GM18499 (cell line): ENCODE measurements around the gene KANSL1L.
"Not testable (repeated sequence)": the region's sequence is repeated elsewhere in the genome, so short reads cannot be mapped to it uniquely, and the experiment has no call there.

Experiments
- ATAC-seq: cut with Tn5 transposase; IDR thresholded peaks from one replicate; pipeline ENCODE4 v1.9.1; 2021; ENCODE audit warnings: moderate number of reproducible peaks; ENCODE audit not compliant: insufficient read depth, unreplicated experiment

KANSL1L gene, protein sequence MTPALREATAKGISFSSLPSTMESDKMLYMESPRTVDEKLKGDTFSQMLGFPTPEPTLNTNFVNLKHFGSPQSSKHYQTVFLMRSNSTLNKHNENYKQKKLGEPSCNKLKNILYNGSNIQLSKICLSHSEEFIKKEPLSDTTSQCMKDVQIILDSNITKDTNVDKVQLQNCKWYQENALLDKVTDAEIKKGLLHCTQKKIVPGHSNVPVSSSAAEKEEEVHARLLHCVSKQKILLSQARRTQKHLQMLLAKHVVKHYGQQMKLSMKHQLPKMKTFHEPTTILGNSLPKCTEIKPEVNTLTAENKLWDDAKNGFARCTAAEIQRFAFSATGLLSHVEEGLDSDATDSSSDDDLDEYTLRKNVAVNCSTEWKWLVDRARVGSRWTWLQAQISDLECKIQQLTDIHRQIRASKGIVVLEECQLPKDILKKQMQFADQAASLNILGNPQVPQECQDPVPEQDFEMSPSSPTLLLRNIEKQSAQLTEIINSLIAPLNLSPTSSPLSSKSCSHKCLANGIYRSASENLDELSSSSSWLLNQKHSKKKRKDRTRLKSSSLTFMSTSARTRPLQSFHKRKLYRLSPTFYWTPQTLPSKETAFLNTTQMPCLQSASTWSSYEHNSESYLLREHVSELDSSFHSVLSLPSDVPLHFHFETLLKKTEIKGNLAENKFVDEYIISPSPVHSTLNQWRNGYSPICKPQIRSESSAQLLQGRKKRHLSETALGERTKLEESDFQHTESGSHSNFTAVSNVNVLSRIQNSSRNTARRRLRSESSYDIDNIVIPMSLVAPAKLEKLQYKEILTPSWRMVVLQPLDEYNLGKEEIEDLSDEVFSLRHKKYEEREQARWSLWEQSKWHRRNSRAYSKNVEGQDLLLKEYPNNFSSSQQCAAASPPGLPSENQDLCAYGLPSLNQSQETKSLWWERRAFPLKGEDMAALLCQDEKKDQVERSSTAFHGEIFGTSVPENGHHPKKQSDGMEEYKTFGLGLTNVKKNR

DNA sequence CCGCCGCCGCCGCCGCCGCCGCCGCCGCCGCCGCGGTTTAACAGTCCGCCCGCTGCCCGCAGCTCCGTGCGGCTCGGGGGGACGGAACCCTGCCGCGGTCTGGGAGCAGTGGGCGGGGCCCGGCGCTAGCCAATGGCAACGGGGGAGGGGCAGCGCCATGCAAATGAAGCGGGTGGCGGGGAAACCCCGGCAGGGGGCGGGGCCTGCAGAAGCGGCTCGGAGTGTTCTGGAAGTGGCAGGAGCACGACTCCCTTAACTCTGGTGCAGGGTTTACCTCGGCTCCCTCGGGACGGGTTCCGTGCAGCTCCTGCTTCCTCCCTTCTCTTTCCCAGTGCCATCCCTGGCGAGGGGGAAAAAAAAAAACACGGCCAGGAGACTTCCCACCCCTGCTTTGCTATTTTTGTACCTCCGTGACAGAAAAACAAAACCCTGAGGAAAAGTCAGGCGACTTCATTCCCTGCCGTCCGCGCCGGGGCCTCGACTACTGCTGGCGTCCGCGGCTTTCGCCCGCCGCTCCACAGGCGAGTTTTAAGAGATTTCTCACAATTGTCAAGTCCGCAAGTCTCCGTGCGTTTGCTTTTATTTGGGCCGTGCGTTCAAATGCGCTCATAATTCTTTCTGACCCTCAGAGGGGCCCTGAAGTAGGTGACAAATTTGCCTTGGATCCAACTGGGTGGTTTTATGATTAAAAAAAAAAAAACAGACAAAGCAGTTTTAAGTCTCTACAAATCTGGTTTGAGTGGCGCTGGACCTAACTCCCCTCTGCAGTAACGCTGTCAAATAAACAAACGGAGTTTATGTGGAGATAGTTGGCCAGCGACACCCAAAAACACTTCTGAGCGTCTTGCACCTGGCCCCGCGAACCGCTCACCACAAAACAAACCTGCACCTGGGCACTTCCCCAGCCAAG lies at the start of gene KANSL1L:
KANSL1L (minus strand) TSS at position 101 of the 910 bp plus-strand sequence. CDS start 16,827 bp downstream, outside the sequence.
- peak; percentile 31 for ATAC-seq

DNA sequence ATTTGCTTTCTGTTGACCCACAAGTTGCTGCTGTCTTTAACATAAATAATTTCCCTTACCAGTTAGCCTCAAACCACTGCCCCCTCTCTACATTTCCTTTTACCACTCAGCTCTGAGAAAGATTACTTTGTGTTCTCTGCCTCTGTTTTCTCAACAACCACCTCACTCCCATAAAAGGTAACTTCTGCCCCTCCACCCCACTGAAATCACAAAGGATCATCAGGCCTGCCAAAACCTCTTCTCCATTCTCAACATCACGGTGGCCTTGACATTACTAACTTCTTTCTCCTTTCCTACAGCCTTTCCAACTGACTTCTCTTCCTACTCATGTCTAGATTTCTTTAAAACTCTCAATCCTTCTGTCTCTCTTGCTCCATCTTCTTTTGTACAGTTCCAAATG lies 43.9 kb upstream of the KANSL1L start:
- no peak for ATAC-seq

DNA sequence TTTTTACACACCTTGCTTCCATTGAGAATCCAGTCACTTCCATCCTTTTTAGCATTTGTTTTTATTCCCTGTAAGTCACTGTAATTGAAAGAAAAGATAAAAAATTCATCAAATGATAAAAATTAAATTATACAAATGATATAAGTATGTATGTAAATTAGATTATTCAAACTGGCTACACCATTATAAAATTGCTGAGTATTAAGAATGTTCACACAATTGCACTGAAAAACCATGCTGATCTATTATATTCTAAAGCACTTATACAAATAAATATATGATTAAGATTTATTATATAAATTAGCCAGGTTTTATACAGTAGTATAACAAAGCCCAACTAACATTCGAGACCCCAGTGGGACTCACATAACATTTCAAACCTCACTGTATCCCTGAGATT lies 39.0 kb upstream of the KANSL1L start:
- no peak for ATAC-seq

DNA sequence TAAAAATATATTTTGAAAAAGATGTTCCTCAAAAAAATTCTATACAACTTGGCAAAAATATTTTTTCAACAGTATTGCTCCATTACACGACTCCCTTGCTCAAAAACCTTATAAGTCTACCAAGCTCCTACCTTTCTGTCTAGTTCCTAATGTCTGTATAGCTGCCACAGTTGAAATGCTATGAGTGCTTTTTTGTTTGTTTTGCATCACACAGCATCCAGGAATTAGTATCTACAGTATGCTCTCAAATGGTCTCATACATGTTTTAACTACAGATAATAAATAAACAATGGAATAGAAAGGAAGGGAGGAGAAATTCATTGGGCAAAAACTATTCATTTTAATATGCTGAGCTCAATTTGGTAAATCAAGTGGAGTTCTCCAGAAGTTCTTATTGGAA lies 36.7 kb upstream of the KANSL1L start:
- no peak for ATAC-seq

DNA sequence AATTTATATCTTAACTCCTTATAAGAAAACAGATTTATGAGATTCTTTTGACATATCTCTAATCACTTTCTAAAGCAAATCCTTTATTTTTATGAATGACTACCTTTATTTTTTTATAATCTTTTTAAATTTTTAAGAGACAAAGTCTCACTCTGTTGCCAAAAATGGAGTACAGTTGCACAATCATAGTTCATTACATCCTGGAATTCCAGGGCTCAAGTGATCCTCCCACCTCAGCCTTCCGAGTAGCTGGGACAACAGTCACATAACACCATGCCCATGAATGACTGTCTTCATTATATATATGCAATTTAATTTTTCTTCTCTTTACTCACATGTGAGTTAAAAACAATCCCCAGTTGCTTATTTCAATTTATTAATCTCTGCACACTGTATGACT lies 32.3 kb upstream of the KANSL1L start:
- ATAC-seq, result no peak

DNA sequence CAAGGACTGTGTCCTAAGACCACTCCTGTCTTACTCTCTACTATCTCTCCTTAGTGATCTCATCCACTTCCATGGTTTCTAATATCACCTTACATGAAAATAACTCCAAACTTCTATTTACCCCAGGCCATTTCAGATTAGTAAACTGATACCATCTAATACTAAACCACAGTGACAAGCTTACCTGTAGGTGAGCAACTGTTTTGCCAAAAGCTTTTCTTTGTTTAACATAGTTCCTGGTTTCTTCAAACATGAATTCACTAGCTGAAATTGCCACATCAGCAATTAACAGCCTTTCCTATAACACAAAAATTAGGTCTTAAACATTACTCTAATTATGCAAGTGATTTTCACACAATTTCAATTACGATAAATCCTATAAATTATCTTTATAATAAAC lies 31.9 kb upstream of the KANSL1L start:
- ATAC-seq, result no peak

DNA sequence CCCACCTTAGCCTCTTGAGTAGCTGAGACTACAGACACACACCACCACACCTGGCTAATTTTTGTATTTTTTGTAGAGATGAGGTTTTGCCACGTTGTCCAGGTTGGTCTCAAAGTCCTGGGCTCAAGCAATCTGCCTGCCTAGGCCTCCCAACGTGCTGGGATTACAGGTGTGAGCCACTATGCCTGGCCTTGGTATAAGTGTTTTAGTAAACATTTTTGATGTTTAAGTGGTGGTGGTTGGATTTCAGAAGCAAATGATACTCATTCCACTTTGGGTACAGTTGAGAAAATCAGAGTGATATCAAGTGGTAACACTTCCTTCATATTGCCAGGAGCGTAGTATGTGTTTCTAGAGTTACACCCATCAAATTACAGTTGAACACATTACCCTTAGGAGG lies 28.6 kb upstream of the KANSL1L start:
- ATAC-seq, result no peak

DNA sequence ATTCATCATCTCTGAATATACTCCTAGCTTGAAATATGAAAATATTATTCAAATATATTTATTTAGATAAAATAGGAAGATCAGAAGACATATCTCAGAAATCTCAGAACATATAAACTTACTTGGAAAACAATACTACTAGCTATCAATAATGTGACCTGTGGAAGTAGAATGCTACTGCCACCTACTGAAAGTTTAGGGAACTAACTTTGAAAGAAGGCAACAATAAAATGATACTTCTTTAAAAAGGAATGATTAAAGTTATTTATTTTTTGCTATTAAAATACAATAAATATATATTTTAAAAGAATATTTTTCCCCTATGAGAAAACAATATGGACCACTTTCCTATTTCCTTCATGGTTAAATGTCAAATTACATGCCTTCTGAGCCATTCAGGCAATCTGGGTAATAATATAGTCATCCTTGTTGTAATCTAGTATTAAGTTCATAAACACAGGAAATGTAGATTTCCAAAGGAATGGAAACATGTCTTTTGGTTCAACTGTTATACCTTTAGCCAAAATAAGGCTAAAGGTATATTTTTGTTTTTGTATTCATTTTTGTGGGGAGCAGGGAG lies 28.1 kb upstream of the KANSL1L start:
- ATAC-seq, result no peak

DNA sequence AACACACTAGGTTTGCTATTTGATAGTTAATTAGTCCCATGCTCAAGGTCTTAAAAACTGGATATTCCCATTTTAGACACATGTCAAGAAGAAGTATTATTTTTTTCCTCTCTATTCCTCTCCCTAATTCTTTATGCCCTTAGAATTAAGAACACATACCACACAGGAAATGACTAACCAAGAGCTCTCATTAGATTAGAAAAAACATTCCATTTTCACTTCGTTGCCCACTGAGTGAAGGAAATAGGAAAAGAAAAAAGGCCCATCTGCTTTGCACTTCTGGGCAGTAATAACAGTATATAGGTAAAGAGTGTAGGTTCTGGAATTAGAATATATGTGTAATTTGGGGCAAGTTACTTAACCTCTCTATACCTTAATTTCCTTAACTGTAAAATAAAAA lies 27.1 kb upstream of the KANSL1L start:
- no peak for ATAC-seq

DNA sequence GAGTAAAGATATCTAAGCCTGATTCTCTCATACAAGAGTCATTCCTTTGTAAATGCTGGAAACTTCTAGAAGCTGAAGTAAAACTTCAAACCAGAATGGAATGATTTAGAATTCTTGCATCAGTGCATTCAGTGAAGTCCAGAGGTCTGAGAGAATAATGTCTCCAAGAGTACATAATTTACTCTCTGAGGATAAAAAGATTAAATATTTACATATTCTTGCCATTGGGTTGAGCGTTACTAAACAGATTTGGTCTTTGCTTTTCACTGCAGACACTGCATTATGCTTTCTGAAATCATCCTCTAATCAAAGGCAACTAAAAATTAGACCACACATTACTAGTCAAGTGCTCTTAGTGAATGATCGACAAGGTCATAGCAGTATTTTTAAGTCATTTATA lies 26.5 kb upstream of the KANSL1L start:
- ATAC-seq, result no peak

DNA sequence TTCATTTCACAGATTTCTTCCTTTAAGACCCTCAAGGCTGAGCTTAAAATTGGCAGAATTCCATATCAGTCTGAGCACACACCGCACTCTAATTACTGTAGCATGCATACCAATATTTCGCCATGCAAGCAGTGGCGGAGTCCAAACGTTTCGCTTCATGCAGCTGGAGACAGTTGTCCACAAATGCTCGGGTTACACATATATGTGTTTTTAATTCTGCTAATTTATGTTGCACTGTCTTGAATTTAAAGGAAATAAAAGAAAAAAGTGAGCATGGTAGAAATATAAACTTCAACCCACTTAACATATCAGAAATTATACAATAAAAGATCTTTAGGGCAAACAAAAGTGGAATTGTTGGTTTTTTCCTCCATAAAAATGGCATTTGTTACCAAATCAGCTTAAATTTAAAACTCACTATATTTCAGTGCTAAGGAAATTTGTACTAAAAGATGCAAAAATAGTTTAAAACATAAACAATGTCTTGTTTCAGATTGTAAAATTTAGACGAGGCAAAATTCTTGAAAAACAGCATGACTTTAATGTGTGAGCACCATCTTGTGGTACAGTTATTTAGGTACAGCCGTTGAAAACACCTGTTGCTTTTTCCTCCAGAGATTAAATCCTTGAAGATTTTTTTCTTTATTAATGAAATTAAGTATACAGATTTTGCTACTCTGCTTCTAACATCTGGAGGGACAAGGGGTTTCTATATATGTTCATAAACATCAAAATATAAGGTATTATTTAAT lies 24.1 kb upstream of the KANSL1L start:
- ATAC-seq, result no peak

DNA sequence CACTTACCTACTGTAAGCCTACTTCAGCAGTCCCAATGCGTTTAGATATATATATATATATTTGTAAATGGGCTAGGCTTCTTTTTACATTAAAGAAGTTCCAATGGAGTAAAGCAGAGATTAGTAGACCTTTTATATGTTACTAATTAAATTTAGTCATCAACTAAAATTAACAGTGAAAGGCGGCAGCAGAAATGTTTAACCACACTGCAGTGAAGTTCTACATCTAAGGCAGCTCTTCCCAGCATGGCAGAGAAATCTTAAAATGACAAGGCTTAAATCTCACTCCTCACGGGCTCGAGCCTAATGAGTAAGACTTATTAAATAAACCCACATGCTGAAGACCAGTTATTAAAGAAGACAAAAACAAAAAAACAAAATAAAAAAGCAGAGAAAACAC lies 19.1 kb upstream of the KANSL1L start:
- ATAC-seq, result no peak

DNA sequence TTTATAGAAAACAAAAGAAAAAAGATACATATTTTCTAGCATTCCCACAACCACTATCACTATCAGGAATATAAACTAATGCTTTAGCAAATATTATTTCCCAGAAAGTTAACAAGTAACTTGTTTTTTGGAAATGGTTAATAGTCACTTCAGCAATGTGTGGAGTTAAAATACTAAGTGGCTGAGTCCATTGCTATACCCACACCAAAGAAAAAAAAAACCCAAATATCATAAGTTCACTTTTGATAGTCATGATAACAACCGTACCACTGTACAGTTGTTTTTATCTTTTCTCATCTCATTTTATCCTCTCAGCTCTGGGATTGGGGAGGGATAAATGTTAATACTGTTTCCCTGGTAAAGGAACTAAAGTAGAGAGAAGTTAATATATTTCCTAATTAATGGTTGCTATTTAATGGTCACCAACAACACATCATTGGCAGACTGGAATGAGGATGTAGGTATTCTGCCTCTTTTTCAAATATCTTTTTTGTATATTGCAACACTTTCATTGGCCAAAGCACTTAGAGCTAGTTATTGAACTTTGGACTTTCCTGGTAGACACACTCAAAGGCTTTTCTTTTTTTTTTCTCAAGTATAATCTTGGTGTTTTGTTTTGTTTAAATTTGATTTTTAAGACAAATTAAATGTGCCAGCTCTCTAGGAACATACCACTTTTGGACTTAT lies 18.4 kb upstream of the KANSL1L start:
- ATAC-seq, result no peak

DNA sequence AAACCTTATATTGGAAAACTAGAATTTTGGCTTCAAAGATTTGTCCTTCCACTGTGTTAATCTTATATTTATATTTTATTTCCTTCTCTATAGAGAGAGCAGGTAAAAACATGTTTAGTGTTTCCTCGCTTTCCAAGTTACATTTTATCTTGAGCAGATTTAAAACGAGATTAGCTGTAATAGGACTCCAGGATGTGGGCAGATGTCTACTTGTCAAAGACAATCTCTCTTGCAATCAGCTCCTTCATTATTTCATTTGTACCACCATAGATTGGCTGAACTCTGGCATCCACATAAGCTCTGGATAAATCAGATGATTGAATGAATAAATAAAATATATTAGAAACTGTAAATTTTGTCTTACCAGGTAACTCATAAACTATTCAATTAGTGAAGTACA lies 17.5 kb upstream of the KANSL1L start:
- no peak for ATAC-seq

DNA sequence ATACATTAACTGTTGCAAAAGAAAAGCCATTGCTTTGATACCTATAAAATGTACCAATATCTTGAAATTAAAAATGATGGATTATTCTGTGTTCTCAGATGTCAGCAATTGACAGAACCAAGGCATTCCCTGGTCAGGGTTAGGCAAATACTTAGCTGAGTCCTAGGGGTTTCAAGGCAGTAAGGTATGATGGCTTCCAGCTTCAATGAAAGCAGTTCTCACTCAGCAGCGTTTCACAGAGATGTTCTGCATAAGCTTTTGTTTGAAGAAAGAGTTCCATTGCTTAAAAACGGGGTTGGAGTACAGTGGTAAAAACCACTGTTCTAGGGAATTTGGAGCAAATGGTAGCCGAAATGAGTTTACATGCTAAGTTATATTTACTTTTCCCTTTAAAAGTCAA lies 17.0 kb upstream of the KANSL1L start:
- no peak for ATAC-seq

DNA sequence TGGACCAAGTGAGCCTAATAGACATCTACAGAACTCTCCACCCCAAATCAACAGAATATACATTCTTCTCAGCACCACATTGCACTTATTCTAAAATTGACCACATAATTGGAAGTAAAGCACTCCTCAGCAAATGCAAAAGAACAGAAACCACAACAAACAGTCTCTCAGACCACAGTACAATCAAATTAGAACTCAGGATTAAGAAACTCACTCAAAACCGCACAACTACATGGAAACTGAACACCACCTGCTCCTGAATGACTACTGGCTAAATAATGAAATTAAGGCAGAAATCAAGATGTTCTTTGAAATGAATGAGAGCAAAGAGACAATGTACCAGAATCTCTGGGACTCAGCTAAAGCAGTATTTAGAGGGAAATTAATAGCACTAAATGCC lies 12.7 kb upstream of the KANSL1L start:
- not testable (repeated sequence) for ATAC-seq

DNA sequence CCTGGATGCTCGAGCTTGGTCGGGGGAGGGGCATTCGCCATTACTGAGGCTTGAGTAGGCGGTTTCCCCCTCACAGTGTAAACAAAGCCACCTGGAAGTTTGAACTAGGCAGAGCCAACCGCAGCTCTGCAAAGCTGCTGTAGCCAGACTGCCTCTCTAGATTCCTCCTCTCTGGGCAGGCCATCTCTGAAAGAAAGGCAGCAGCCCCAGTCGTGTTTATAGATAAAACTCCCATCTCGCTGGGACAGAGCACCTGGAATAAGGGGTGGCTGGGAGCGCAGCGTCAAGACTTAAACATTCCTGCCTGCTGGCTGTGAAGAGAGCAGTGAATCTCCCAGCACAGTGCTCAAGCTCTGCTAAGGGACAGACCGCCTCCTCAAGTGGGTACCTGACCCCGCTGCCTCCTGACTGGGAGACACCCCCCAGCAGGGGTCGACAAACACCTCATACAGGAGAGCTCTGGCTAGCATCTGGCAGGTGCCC lies 10.4 kb upstream of the KANSL1L start:
- not testable (repeated sequence) for ATAC-seq

DNA sequence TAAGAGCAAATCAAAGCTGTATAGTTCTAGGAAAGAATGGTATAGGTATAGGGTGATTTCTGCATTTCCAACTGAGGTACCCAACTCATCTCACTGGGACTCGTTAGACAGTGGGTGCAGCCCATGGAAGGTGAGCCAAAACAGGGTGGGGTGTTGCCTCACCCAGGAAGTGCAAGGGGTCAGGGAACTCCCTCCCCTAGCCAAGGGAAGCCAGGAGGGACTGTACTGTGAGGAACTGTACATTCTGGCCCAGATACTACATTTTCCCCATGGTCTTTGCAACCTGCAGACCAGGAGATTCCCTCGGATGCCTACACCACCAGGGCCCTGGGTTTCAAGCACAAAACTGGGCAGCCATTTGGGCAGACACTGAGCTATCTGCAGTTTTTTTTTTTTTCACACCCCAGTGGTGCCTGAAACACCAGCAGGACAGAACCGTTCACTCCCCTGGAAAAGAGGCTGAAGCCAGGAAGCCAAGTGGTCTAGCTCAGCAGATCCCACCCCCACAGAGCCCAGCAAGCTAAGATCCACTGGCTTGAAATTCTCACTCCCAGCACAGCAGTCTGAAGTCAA lies 9.9 kb upstream of the KANSL1L start:
- ATAC-seq, result not testable (repeated sequence)
